SU-DHL-6 (cell line): ENCODE measurements around the gene SOX21.

Experiments used
- EZH2phosphoT487 ChIP-seq: fragments of 200-600 bp; sonication (generic), shearing (Covaris generic); conservative IDR thresholded peaks from 2 replicates; pipeline ENCODE4 v1.6.1; 2018; ENCODE audit warnings: mild to moderate bottlenecking, antibody characterized with exemption, low read length, moderate library complexity, mixed read lengths
- TF ChIP-seq, protein P1 (sequence below): fragments of 200-600 bp; sonication (generic); IDR thresholded peaks from one replicate; pipeline ENCODE4 v1.5.1; 2017; ENCODE audit warnings: antibody characterized with exemption, mild to moderate bottlenecking, low read length, moderate library complexity; ENCODE audit not compliant: insufficient read depth, poor library complexity, severe bottlenecking

DNA sequence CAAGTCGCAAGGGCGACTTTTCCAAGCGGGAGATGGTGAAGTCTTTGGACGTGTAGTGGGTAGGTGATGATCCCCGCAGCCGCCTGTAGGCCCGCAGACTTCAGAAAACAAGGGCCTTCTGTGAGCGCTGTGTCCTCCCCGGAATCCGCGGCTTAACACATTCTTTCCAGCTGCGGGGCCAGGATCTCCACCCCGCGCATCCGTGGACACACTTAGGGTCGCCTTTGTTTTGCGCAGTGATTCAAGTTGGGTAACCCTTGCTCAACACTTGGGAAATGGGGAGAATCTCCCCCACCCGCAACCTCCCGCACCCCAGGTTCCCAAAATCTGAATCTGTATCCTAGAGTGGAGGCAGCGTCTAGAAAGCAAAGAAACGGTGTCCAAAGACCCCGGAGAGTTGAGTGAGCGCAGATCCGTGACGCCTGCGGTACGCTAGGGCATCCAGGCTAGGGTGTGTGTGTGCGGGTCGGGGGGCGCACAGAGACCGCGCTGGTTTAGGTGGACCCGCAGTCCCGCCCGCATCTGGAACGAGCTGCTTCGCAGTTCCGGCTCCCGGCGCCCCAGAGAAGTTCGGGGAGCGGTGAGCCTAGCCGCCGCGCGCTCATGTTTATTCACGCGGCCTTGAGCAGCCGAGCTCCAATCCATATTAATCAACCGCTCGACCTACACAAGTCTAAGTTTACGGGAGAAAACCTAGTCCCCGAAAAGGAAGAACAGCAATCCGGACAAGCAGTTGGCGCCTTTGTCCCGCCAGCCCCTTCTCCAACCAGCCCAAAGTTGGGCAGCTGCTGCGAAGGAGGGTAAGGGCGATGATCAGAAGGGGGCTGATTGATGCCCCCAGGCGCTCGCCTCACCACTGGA, 9.9 kb downstream of the SOX21 start:
- TF ChIP-seq, protein P1, sequence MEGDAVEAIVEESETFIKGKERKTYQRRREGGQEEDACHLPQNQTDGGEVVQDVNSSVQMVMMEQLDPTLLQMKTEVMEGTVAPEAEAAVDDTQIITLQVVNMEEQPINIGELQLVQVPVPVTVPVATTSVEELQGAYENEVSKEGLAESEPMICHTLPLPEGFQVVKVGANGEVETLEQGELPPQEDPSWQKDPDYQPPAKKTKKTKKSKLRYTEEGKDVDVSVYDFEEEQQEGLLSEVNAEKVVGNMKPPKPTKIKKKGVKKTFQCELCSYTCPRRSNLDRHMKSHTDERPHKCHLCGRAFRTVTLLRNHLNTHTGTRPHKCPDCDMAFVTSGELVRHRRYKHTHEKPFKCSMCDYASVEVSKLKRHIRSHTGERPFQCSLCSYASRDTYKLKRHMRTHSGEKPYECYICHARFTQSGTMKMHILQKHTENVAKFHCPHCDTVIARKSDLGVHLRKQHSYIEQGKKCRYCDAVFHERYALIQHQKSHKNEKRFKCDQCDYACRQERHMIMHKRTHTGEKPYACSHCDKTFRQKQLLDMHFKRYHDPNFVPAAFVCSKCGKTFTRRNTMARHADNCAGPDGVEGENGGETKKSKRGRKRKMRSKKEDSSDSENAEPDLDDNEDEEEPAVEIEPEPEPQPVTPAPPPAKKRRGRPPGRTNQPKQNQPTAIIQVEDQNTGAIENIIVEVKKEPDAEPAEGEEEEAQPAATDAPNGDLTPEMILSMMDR = no peak
- TF ChIP-seq EZH2phosphoT487 = no peak
